Measurements from ENCODE around the gene CDRT15. TPM values are rescaled to one million over a fixed set of nuclear protein-coding genes. Genes with fewer than 3 reads are reported as not detected.

Gene CDRT15
- total RNA-seq, 1 experiment from 2014 or later, result not detected

DNA sequence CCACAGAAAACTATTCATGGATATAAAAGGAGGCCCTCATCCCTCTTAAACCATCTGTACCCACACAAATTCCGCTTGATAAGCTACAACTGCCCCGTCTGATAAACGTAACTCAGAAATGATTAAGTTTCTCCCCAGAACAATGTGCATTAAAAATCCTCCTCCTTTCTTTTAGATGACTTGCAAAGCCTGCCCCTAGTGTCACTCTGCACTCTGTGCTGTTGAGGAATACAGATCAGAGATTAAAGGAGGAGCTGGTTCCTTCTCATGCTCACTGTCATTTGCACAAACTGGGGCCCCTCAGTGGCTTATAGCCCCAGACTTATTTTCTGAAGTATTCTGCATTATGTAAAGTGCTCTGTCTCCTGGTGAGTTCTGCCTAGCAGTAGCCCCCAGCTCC, 33.3 kb downstream of the CDRT15 start:
- Histone ChIP-seq H3K27ac (ENCODE audit: insufficient read length, low read depth, low read length) (no peak overlapping the region), H2AFZ (ENCODE audit: low read length) (no peak overlapping the region), H3K4me1 (ENCODE audit: insufficient read depth, low read length) (no peaks in the 10 kb centered on the region), H3K79me2 (ENCODE audit: insufficient read depth, low read length) (no peaks in the 10 kb centered on the region), H2AK5ac (ENCODE audit: insufficient read length, low read length) (no peak overlapping the region), H4K91ac (ENCODE audit: insufficient read length, low read depth, low read length) (no peak overlapping the region), H2BK12ac (ENCODE audit: insufficient read length, low read depth, low read length) (no peak overlapping the region), H2BK120ac (ENCODE audit: low read depth, low read length, poor library complexity, severe bottlenecking) (no peak overlapping the region), H2BK20ac (ENCODE audit: low read depth, low read length, poor library complexity, severe bottlenecking) (no peak overlapping the region), H3K4me2 (ENCODE audit: insufficient read depth, insufficient read length, low read length) (no peak overlapping the region), H3K56ac (ENCODE audit: insufficient read length, low read depth, low read length) (no peak overlapping the region), H2BK15ac (ENCODE audit: low read depth, low read length) (no peak overlapping the region), H3K27me3 (ENCODE audit: insufficient read depth, low read length) (no peaks in the 10 kb centered on the region), H4K5ac (ENCODE audit: insufficient read length, low read depth, low read length) (no peak overlapping the region), H4K8ac (replicated peaks; ENCODE audit: insufficient read length, low read depth, low read length) (no peak overlapping the region), H2BK5ac (ENCODE audit: insufficient read length, low read length) (no peak overlapping the region), H3K14ac (ENCODE audit: insufficient read depth, low read length) (no peak overlapping the region), H3K79me1 (ENCODE audit: insufficient read depth, low read depth, low read length, poor library complexity, severe bottlenecking) (no peaks in the 10 kb centered on the region), H3K23ac (ENCODE audit: insufficient read length, low read depth, low read length) (no peak overlapping the region), H4K20me1 (ENCODE audit: control insufficient read depth, insufficient read depth, insufficient read length) (no peaks in the 10 kb centered on the region), H3K23me2 (ENCODE audit: insufficient read length, low read depth, low read length, poor library complexity, severe bottlenecking) (no peaks in the 10 kb centered on the region), H3K9me3 (ENCODE audit: control insufficient read depth, low read depth, low read length) (no peaks in the 10 kb centered on the region), H3K9ac (ENCODE audit: extremely low read depth, insufficient read length, low read length) (no peak overlapping the region), H3T11ph (ENCODE audit: low read length) (no peak overlapping the region), H3K18ac (ENCODE audit: insufficient read length, low read depth, low read length) (no peak overlapping the region), H3K4ac (ENCODE audit: low read depth, low read length) (no peak overlapping the region)
- H3K4me1 Mint-ChIP-seq, result peaks cover 9 to 15% of the 10 kb centered on the region in 2 experiments
- H3K27ac Mint-ChIP-seq, result no peak overlapping the region
- DNase-seq, result no peak
- no peaks in the 10 kb centered on the region; a peak in 1 of 5 replicates for H3K9me3 Mint-ChIP-seq
- H3K36me3 Mint-ChIP-seq (ENCODE audit: insufficient read depth in 1 of 3, low read depth in 3 of 3), result peaks cover 0 to 5% (median 4%) of the 10 kb centered on the region in 3 experiments; a peak in 5 of 7 replicates
- H3K4me3 Mint-ChIP-seq, result no peak overlapping the region
- no peaks in the 10 kb centered on the region for H3K27me3 Mint-ChIP-seq (ENCODE audit: low read depth)
- WGBS (ENCODE audit: extremely low coverage, insufficient read length, low lambda C conversion rate), result no CpG with 5 or more reads among the region's 3 CpGs
- TF ChIP-seq, protein P1, sequence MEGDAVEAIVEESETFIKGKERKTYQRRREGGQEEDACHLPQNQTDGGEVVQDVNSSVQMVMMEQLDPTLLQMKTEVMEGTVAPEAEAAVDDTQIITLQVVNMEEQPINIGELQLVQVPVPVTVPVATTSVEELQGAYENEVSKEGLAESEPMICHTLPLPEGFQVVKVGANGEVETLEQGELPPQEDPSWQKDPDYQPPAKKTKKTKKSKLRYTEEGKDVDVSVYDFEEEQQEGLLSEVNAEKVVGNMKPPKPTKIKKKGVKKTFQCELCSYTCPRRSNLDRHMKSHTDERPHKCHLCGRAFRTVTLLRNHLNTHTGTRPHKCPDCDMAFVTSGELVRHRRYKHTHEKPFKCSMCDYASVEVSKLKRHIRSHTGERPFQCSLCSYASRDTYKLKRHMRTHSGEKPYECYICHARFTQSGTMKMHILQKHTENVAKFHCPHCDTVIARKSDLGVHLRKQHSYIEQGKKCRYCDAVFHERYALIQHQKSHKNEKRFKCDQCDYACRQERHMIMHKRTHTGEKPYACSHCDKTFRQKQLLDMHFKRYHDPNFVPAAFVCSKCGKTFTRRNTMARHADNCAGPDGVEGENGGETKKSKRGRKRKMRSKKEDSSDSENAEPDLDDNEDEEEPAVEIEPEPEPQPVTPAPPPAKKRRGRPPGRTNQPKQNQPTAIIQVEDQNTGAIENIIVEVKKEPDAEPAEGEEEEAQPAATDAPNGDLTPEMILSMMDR (conservative IDR thresholded peaks at IDR 0.05), result peak; percentile 60

Data from H9 (cell line).